HG02938 (cell line): ENCODE data around the gene ISG20L2.

Source experiments
- ATAC-seq: cut with Tn5 transposase; IDR thresholded peaks from one replicate; pipeline ENCODE4 v1.9.1; 2021; ENCODE audit warnings: mild to moderate bottlenecking, moderate library complexity; ENCODE audit not compliant: unreplicated experiment

Gene ISG20L2

GRCh38 chr1:156691665-156692440 lies 36.7 kb downstream of the ISG20L2 start:
- no peak for ATAC-seq

- ATAC-seq, result no peak
Observed at GRCh38 chr1:156691191-156691590, 37.4 kb downstream of the ISG20L2 start.

DNA sequence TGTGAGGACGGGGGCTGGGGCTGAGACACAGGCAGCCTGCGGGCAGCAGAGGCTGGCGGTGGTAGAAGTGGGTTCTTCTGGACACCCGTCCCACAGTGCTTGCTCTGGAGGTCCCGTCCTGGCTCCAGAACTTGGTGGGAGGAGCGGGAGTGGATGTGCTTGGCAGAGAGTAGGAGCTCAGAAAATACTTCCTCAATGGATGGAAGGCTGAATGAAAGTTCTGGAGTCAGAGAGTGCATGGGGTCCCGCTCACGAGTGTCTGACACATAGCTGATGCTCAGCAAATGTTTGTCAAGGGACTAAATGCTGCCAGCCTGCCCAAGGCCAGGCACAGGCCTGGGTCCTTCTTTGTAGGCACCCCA lies 37.9 kb downstream of the ISG20L2 start:
- ATAC-seq, result no peak

- ATAC-seq, result no peak
Observed at GRCh38 chr1:156689953-156690674, 38.5 kb downstream of the ISG20L2 start.

DNA sequence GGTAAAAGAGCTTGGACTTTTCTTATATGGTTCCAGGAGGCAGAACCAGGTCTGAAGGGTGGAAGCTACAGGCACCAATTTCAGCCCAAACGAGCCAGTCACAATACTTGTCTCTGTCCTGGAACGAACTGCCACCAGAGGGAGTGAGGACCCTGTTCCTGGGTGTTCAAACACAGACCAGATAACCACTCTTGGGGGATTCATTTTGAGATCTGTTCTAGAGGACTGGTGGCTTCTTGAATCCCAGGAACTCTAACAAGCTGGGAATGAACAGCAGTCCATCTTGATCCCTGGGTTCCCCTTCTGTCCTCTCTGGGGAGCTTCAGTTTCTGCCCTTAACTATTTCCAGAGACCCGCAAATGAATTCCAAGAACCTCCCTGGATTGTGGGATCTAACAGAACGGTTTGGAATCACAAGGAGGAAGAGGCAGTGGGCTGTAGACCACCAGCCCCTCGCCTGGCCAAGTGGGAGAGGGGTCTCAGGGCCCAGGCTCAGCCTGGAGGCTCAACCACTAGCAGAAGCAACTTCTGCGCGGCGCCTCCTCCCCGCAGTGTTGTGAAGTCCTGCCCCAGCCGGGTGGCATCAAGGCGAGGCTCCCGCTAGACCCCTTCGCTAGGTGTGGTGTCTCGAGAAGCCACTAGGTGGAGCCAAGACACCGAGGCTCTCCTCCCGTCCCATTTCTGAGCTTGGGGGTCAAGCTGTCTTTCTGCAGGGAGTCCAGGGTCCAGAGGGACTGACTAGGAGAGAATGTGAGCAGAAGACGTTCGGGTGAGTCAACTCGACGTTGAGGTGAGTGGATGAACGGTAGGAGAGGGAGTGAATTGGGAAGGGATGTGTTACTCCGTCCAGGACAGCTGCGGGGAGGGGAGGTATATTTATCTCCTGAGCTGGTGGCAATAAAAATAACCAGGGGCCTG lies 39.3 kb downstream of the ISG20L2 start:
- no peak for ATAC-seq

- ATAC-seq, result no peak
Observed at GRCh38 chr1:156684227-156684782, 44.3 kb downstream of the ISG20L2 start.

DNA sequence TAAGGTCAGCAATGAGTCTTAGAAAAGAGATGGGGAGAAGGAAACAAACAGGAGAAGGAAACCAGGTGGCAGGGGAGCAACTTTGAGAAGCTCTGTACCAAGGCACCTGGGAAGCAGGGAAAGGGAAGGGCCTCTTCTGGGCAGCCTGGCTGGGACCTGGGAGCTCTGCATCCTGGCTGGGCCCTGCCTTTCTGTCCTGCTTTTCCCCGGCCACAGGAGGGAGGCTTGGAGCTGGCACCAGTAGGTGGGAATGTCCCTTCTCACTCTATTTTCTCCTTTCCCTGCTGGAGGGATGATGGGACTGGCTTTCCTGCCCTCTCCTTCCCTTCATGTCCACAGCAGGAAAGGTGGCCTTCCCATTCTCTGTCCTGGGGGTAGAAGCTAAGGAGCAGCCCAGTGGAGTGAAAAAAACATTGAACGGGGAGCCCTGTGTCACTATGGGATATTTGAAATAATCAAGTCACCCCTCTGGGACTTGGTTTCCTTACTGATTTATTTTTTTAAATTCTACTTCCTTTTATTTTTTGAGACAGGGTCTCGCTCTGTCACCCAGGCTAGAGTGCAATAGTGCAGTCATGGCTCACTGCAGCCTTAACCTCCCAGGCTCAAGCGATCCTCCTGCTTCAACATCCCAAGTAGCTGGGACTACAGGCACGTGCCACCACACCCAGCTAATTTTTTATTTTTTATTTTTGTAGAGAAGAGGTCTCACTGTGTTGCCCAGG lies 46.2 kb downstream of the ISG20L2 start:
- no peak for ATAC-seq

GRCh38 chr1:156681196-156681960 lies 47.2 kb downstream of the ISG20L2 start:
- no peak for ATAC-seq

DNA sequence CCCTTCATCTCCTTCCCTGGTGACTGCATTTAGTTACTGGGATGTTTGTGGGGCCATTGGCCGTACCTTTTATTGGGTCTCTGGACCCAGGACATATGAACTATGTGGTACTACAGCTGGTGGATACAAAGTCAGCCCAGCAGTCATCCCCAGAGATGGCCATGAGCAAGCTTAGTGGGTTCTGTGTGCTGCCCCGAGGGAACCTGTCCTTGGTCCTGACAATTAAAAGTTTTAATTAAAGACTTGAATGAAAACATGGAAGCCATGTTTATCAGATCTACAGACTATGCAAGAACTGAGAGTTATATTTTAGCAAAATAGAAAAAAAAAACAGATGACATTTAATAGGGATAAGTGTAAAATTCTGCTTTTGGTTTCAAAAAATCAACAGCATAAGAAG lies 48.5 kb downstream of the ISG20L2 start:
- no peak for ATAC-seq

DNA sequence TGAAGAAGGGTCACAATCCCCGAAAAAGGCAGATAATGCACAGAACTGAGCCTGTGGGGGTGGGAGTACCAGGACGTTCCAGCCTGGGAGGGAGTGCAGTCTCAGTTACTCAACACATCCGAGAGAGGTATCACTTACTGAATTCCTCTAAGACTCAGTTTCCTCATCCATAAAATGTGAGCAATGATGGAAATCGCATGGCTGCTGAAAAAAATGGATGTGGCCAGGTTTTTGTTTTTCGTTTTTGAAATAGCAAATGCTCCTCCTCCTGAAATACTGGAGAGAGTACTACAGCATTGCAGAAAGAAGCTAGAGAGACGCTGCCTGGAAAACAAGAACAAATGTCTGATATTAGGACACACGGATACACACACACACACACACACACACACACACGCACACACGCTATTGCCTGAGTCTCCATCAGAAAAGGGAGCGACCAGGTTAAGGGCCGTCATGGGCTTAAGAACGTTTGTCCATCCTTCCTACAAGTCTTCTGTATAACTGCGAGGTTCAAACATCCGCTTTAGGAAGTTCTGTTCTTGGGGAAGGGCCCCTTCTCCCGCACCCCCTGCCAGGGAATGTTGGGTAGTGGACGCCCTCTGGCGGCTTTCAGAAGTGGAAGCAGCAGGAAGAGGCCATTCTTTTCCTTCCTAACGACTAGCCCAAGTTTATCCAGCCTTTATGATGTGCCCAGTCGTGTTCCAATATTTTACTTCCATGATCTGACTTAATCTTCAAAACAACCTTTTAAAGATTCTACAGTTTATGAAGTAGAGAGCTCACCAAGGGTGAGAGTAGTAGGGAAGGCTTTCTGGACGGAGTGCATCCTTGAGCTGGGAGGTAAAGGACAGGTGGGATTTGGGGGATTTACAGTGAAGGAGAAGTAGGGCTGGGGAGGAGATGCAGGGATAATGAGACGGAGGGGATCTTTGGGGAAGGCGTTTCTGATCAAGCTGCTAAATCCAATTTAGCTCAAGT lies 50.7 kb downstream of the ISG20L2 start:
- ATAC-seq, result no peak

GRCh38 chr1:156676820-156677615 lies 51.5 kb downstream of the ISG20L2 start, which contains the start of gene NES:
NES (minus strand) TSS chr1:156677407; CDS start chr1:156677264, 143 bp downstream.
- ATAC-seq, result no peak

GRCh38 chr1:156676114-156676819 lies 52.3 kb downstream of the ISG20L2 start:
- no peak for ATAC-seq

GRCh38 chr1:156675210-156676113 lies 53.1 kb downstream of the ISG20L2 start:
- ATAC-seq, result no peak

- ATAC-seq, result no peak
Observed at GRCh38 chr1:156673387-156674121, 55.0 kb downstream of the ISG20L2 start.
